Stomach (tissue), 4 donors: ENCODE data around the gene CACNB2.

Experiments used
- POLR2A ChIP-seq, 4 donors: fragments of 450-650 bp; IDR thresholded peaks; one replicate each; pipeline ENCODE4 v1.6.1; 2016; ENCODE audit warnings: antibody characterized with exemption in 4 of 4, control low read depth in 2 of 4, mild to moderate bottlenecking in 1 of 4, moderate library complexity in 1 of 4
- POLR2AphosphoS5 ChIP-seq, 3 donors: sonication (generic); formaldehyde crosslinking; IDR thresholded peaks; one replicate each; pipeline ENCODE4 v1.6.1; 2016; ENCODE audit warnings: antibody characterized with exemption in 3 of 3
- TF ChIP-seq, protein P1 (sequence below), 7 experiments: fragments of 450-650 bp in 4 of 7; fragments of 200-600 bp in 3 of 7; sonication (generic) in 3 of 7; IDR thresholded peaks; one replicate each; pipeline ENCODE4 v1.5.1; 2016 to 2019; ENCODE audit warnings: antibody characterized with exemption in 7 of 7, control low read depth in 2 of 7, mild to moderate bottlenecking in 1 of 7

GRCh38 chr10:18278181-18278580, 138.0 kb downstream of the CACNB2 start:
- TF ChIP-seq, protein P1, sequence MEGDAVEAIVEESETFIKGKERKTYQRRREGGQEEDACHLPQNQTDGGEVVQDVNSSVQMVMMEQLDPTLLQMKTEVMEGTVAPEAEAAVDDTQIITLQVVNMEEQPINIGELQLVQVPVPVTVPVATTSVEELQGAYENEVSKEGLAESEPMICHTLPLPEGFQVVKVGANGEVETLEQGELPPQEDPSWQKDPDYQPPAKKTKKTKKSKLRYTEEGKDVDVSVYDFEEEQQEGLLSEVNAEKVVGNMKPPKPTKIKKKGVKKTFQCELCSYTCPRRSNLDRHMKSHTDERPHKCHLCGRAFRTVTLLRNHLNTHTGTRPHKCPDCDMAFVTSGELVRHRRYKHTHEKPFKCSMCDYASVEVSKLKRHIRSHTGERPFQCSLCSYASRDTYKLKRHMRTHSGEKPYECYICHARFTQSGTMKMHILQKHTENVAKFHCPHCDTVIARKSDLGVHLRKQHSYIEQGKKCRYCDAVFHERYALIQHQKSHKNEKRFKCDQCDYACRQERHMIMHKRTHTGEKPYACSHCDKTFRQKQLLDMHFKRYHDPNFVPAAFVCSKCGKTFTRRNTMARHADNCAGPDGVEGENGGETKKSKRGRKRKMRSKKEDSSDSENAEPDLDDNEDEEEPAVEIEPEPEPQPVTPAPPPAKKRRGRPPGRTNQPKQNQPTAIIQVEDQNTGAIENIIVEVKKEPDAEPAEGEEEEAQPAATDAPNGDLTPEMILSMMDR (IDR thresholded peaks at IDR 0.05), result no peak
- TF ChIP-seq POLR2AphosphoS5 (IDR thresholded peaks at IDR 0.05), result no peak
- no peak for TF ChIP-seq POLR2A (IDR thresholded peaks at IDR 0.05)
